RWPE1 (cell line): ENCODE data around the gene ABCB9.
"Not testable (repeated sequence)": the region's sequence is repeated elsewhere in the genome, so short reads cannot be mapped to it uniquely, and the experiment has no call there.

Source experiments
- CTCF ChIA-PET: fragments of 350-600 bp; sonication (Branson Sonifier 250); formaldehyde crosslinking; extraction: SDS; loops from one replicate; lab custom pipeline; 2021; lab: Yijun Ruan, JAX
- POLR2A ChIA-PET: fragments of 400-600 bp; formaldehyde crosslinking; extraction: SDS; loops from one replicate; lab custom pipeline; 2020; ENCODE audit warnings: antibody characterized with exemption; ENCODE audit not compliant: low non-redundant PET; lab: Yijun Ruan, JAX
- DNase-seq: peaks from one replicate; pipeline ENCODE4 v3.0.0; 2012; ENCODE audit warnings: low spot score
- H3K27ac ChIP-seq: fragments of 450-650 bp; 2 replicates; pipeline ENCODE4 v1.5.1; 2017
- TF ChIP-seq, protein P1 (sequence below): fragments of 450-650 bp; conservative IDR thresholded peaks from 2 replicates; pipeline ENCODE4 v1.5.1; 2017; ENCODE audit warnings: low read depth, mild to moderate bottlenecking

Gene ABCB9

DNA sequence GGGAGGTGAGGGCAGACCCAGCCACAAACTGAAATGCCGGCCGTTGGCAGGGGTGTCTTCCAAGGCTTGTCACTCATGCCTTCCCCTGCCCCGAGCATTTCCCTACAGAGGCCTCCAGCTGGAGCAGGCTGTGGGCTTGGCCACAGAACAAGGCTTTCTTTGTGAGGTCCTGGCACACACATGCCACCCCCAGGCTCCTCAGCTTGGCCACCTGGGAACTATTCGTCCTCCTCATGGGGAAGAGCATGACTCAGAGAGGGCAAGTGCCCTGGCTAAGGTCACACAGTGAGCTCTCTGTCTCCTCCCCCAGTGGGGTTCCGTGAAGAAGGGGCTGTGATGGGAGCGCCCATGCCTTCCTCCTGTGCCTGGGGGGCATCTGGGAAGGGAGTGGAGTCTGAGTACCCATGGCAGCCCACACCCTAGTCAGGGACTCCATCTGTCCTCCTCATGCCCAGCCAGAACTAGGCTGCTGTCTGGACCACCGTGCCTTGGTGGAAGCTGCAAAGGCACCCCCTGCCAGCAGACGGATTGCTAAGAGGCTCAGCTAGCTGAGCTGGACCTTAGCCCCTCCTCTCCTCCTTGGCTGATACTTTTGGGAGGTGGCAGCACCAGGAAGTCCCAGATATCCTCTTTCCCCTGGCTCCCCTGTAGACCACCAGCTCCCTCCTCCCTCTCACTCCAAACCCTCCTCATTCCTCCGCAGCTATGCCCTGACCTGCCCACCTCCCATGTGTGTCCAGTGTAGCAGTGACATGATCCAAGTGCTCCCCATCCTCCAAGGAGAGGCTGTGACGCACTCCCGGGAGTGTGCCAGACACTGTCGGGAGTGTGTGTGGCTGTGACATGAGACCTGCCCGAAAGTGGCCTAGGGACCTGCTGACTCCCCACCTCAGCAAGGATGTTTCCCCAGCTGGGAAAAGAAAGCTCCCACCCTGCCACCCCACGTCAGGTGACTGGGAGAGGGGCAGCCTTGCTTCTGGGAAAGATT is 21.4 kb downstream of the ABCB9 start:
- POLR2A ChIA-PET, result interaction anchor here (0.6 kb wide), 1 partner anchor 313 kb away, joined by 3 read pairs; no protein-coding TSS in a partner anchor
- TF ChIP-seq, protein P1, sequence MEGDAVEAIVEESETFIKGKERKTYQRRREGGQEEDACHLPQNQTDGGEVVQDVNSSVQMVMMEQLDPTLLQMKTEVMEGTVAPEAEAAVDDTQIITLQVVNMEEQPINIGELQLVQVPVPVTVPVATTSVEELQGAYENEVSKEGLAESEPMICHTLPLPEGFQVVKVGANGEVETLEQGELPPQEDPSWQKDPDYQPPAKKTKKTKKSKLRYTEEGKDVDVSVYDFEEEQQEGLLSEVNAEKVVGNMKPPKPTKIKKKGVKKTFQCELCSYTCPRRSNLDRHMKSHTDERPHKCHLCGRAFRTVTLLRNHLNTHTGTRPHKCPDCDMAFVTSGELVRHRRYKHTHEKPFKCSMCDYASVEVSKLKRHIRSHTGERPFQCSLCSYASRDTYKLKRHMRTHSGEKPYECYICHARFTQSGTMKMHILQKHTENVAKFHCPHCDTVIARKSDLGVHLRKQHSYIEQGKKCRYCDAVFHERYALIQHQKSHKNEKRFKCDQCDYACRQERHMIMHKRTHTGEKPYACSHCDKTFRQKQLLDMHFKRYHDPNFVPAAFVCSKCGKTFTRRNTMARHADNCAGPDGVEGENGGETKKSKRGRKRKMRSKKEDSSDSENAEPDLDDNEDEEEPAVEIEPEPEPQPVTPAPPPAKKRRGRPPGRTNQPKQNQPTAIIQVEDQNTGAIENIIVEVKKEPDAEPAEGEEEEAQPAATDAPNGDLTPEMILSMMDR, result no peak
- CTCF ChIA-PET, result interaction anchor here (0.6 to 1.1 kb wide), 3 partner anchors 29 to 298 kb away, joined by 3 to 7 read pairs (median 3); no protein-coding TSS in a partner anchor
- peak overlapping the region; percentile 99 for H3K27ac ChIP-seq
- DNase-seq, result peak; percentile 47

DNA sequence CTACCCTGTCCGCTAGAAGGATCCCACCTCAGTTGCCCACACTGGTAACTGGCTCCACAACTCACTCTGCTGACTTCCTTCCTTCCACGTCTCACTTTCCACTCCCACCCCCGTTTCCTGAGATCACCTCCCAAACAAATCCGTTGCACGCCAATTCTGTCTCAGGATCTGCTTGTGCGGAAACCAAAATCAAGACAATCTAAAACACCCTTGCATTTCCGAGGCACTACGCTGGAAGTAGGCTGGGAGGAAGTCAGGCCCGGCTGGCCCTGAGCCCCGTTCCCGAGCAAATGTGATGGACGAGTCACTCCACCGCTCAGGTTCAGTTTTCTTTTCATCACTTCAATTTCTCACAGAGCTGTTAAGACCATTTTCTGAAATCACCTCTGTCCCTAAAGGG is 23.1 kb downstream of the ABCB9 start:
- ChIA-PET CTCF (interaction anchor here (0.5 kb wide), 1 partner anchor 27 kb away, joined by 3 read pairs; no protein-coding TSS in a partner anchor), POLR2A (no interaction called here)
- DNase-seq, result no peak
- peak overlapping the region; percentile 99 for H3K27ac ChIP-seq
- TF ChIP-seq, protein P1, result no peak

DNA sequence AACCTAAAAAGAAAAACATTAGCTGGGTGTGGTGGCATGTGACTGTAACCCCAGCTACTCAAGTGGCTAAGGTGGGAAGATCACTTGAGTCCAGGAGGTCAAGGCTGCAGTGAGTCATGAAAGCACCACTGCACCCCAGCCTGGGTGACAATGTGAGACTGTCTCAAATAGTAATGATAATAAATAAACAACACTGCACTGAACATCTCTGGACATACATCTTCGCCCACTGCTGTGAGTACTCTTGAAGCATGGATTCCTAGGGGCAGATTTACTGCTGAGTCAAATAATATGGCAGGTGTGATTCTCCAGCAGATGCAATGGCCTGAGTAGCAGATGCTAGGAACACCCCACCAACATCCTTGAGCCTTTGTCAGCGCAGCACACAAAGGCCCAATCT is 23.6 kb downstream of the ABCB9 start:
- TF ChIP-seq, protein P1, result no peak
- no peak for DNase-seq
- peak overlapping the region; percentile 99 for H3K27ac ChIP-seq
- POLR2A ChIA-PET, result interaction anchor here (0.6 kb wide), 1 partner anchor 641 kb away, joined by 3 read pairs; no protein-coding TSS in a partner anchor
- CTCF ChIA-PET, result no interaction called here

DNA sequence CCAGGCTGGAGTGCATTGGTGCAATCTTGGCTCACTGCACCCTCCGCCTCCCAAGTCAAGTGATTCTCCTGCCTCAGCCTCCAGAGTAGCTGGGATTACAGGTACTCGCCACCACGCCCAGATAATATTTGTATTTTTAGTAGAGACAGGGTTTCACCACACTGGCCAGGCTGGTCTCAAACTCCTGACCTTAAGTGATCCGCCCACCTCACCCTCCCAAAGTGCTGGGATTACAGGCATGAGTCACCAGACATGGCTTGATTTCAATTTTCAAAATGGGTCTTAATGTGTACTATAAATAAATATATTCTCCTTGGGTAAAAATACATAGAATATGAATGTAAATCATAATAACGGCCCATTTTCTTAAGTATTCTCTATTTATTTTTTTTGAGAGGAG is 24.9 kb downstream of the ABCB9 start:
- H3K27ac ChIP-seq, result peak overlapping the region; percentile 99
- POLR2A ChIA-PET, DNase-seq: not testable (repeated sequence)
- CTCF ChIA-PET, result interaction anchor here (1.6 kb wide), 1 partner anchor 73 kb away, joined by 6 read pairs; no protein-coding TSS in a partner anchor

DNA sequence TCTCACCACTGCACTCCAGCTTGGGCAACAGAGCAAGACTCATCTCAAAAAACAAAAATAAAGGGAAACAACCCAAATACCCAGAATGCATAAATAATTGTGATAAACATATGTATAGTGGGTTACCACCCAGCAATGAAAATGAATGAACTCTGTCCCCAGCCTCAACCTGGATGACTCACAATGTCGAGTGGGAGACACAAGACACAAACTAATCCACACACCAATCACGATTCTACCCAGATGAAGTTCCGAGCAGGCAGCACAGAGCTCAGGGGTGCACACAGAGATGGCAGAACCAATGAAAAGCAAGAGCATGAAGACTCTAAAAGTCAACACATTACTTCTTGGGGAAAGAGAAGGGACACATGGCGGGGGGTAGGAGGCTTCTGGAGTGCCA is 27.1 kb downstream of the ABCB9 start:
- no peak overlapping the region for H3K27ac ChIP-seq
- DNase-seq, result no peak
- CTCF ChIA-PET, result interaction anchor here (0.8 kb wide), 1 partner anchor 36 kb away, joined by 3 read pairs; the partner anchor contains the start of gene OGFOD2
- POLR2A ChIA-PET, result no interaction called here
- TF ChIP-seq, protein P1, result no peak

DNA sequence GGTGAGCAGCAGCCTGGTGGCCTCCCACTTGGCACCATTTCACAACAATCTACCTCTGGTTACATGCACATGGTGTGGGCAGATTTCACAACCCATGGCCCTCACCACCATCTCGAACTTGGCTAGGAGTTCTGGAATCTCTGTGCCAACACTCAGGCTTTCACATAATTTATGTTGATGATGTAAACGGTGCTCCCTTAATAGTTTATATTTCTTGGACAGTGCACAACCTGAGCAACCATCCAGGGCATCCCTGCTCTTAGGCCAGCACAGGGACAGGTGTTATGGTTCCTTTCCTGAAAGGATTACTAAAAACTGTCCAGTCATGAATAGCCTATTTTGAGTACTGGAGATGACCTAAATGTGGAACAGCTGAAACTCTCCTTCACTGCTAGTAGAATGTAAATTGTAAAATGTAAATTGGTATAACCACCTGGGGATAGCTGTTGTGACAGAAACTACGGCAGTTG is 28.6 kb downstream of the ABCB9 start:
- ChIA-PET CTCF (no interaction called here), POLR2A (no interaction called here)
- H3K27ac ChIP-seq, result peak overlapping the region; percentile 41; the same call in 1 of the 2 replicates
- DNase-seq, result no peak
- TF ChIP-seq, protein P1, result no peak
